Astrocyte of the cerebellum (primary cell): ENCODE results near the gene SPSB1.
"Not testable (repeated sequence)": the region's sequence is repeated elsewhere in the genome, so short reads cannot be mapped to it uniquely, and the experiment has no call there.

Source experiments
- DNase-seq: peaks from one replicate; pipeline ENCODE4 v3.0.0-alpha.2; 2011; ENCODE audit warnings: low read depth
- H3K4me3 ChIP-seq: 2 replicates; pipeline ENCODE4 v1.5.1; 2011; ENCODE audit warnings: mild to moderate bottlenecking, low read depth, low read length, moderate library complexity
- in situ Hi-C: cut with HindIII; loops from 2 replicates; pipeline ENCODE4 v1.10.0; 2017; ENCODE audit warnings: low sequenced_read_pairs
- TF ChIP-seq, protein P1 (sequence below): IDR thresholded peaks from 2 replicates; pipeline ENCODE4 v1.5.1; 2012; ENCODE audit warnings: low read length, low read depth, moderate library complexity, mild to moderate bottlenecking; ENCODE audit errors: missing control alignments

The SPSB1 gene

DNA sequence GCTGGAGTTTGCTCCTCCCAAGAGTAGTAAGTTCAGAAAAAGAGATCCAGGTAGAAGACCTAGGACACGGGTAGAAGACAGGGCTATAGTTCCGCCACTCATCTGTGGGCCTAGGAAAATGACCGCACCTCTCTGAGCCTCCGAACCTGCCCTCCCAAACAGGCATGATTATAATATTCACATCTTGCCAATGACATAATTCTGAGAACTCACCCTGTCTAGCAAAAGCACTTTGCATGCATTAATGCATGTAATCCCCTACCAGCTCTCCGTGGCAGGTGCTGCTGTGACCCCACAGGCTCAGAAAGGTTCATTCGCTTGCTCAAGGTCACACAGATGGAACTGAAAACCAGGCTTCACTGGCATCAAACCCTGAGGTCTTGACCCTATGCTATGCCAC is 88.0 kb downstream of the SPSB1 start:
- in situ Hi-C loops = no loop called here
- no peak overlapping the region for H3K4me3 ChIP-seq
- DNase-seq = no peak
- TF ChIP-seq, protein P1, sequence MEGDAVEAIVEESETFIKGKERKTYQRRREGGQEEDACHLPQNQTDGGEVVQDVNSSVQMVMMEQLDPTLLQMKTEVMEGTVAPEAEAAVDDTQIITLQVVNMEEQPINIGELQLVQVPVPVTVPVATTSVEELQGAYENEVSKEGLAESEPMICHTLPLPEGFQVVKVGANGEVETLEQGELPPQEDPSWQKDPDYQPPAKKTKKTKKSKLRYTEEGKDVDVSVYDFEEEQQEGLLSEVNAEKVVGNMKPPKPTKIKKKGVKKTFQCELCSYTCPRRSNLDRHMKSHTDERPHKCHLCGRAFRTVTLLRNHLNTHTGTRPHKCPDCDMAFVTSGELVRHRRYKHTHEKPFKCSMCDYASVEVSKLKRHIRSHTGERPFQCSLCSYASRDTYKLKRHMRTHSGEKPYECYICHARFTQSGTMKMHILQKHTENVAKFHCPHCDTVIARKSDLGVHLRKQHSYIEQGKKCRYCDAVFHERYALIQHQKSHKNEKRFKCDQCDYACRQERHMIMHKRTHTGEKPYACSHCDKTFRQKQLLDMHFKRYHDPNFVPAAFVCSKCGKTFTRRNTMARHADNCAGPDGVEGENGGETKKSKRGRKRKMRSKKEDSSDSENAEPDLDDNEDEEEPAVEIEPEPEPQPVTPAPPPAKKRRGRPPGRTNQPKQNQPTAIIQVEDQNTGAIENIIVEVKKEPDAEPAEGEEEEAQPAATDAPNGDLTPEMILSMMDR = no peak

DNA sequence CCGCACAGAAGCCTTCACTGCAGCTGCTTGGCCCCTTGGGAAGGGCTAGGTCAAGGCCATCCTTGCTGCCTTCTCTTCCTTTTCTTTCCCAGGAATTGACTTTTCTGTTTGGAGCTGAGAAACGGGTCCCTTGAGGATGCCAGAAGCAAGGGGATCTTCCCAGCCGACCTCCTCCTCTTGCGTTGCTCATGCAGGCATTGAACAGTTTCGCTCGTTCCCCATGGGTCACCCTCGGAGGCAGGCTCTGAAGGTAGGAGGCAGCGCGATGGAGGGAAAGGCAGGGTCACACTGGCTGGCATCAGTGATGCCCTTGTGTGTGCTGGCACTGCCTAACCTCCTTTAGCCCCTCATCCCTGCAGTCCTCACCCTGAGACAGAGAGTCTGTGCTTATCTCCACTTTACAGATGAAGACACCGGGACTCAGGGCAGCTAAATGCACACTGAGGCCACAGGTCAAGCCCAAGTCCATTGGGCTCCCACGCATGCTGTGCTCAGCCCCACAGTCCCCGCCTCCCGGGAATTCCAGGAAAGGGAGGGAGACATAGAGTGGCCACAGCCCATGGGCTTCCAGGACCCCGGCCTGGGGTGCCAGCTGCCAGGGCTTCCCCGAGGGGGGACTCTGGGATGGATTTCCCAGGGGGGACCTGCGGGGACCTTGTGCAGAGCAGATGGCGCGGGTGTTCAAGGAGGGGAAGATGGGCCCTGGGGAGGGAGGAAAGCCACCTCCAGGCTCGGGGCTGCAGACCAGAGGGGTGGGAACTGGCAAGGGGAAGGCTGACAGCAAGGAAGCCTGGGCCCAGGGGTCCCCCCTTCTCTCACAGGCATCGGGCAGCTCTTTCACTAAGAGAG is 90.2 kb downstream of the SPSB1 start:
- DNase-seq = no peak
- in situ Hi-C loops = no loop called here
- no peak overlapping the region for H3K4me3 ChIP-seq
- TF ChIP-seq, protein P1 = no peak

DNA sequence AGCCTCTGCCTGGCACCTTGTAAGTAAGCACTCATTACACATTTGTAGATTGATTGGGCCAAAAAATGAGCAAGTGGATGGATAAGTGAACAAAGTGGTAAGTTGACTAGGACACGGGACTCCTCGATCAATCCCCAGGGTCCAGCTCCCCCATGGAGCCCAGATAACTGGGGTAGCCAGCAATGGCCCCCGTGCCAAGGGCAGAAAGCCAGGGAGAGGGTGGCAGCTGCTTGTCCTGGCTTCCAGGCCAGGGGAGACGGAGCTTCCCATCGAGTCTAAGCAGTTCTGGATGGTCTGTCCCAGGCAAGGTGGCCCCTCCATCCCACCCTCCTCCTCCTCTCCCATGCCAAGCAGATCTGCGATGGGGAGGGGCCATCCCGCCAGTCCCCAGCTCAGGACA is 91.4 kb downstream of the SPSB1 start:
- no peak for DNase-seq
- no peak overlapping the region for H3K4me3 ChIP-seq
- in situ Hi-C loops = no loop called here
- TF ChIP-seq, protein P1 = no peak

DNA sequence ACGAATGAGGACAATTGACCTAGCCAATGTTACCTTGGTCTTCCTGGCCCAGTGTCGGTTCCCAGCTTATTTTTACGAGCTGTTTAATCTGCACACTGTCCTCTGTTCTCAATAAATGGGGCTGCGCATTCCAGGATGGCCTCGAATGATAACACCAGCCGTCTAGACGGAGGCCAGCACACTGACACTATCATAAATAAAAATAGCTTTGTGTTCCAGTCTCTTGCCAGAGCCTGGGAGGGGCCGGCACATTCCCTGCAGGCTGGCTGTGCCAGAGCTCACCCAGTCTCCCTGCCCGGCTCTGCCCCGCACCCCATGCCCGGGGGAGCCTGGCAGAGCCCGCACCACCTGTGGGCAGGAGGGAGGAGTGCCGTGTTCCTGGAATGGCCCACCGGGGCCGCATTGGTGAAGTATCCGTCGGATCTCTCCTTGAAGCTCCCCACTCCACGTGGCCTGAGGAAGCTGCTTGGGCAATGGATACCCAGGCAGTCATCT is 92.1 kb downstream of the SPSB1 start:
- DNase-seq = no peak
- TF ChIP-seq, protein P1 = no peak
- no peak overlapping the region for H3K4me3 ChIP-seq
- in situ Hi-C loops = no loop called here

DNA sequence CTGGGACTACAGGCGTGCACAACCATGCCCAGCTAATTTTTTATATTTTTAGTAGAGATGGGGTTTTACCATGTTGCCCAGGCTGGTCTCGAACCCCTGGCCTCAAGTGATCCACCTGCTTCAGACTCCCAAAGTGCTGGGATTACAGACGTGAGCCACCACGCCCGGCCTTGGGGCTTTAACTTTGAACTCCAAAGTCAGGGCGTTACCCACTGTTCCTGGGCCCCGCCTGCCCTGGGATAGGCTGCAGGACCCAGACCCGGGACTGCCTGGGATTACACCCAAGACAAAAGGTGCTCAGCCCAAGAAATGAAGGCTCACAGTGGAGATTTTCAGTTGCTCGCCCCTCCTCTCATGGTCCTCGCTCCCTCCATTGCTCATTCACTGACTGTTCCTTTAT is 92.7 kb downstream of the SPSB1 start:
- H3K4me3 ChIP-seq, DNase-seq, in situ Hi-C loops: not testable (repeated sequence)

DNA sequence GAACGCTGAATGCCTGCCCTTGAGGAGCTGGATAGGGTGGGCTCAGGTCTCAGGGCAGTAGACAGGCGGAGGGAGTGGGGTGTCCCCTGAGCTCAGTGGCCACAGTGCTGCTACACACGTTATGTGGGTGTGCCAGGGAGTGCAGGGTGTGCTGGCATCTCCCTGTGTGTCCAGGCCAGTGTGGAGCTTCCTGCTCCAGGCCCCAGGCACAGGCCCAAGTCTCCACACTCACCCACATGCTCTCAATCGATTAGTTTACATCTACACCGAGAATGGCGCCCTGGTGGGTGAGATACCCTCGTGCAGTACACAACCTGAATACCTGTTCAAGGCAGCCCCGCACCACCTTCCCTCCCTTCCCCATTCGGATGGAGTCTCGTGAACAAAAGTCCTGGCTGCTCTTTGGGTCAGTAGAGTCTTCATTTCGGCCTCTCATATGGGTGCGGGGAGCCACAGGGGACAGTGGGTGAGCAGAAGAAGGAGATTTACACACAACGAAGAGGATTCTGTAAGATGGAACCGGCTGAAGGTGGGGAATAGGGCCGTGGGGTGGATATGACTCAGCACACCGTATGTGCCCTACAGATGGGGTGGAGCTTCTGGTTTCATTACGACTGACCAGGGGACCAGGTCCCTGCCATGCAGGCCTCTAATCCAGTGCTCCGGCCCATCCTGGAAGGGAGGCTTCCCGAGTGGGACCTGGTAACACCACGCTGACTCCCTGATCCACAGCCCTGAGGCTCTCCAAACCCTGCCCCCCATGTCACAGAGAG is 93.3 kb downstream of the SPSB1 start:
- TF ChIP-seq, protein P1 = no peak
- H3K4me3 ChIP-seq = no peak overlapping the region
- DNase-seq = no peak
- in situ Hi-C loops = no loop called here
